Small intestine (tissue), 7 donors: ENCODE results near the gene GPX4. TPM values are rescaled to one million over a fixed set of nuclear protein-coding genes. Genes with fewer than 3 reads are reported as not detected.

Source experiments
- DNase-seq, 2 donors: peaks; one replicate each; pipeline versions ENCODE4 v3.0.0 to v3.0.0-alpha.2; 2013
- FAIRE-seq: peaks from 2 replicates; lab custom pipeline; 2012; peaks lifted over from hg19 to GRCh38; lab: Jason Lieb, UNC
- H3K27ac ChIP-seq, 3 donors: one replicate each; pipeline ENCODE4 v1.5.1; 2013; ENCODE audit warnings: low read length in 2 of 3, mild to moderate bottlenecking in 2 of 3, control low read depth in 1 of 3, inconsistent platforms in 1 of 3, low read depth in 1 of 3, moderate library complexity in 1 of 3
- H3K27me3 ChIP-seq, 3 donors: one replicate each; pipeline ENCODE4 v1.6.1; 2013; ENCODE audit warnings: low read length in 3 of 3, inconsistent platforms in 1 of 3; ENCODE audit not compliant: control insufficient read depth in 3 of 3, insufficient read depth in 3 of 3
- H3K36me3 ChIP-seq, 3 donors: one replicate each; pipeline ENCODE4 v1.6.1; 2013; ENCODE audit warnings: low read length in 3 of 3, inconsistent platforms in 1 of 3, low read depth in 1 of 3, mild to moderate bottlenecking in 1 of 3, moderate library complexity in 1 of 3; ENCODE audit not compliant: control insufficient read depth in 3 of 3, insufficient read depth in 2 of 3
- H3K4me1 ChIP-seq, 3 donors: one replicate each; pipeline ENCODE4 v1.6.1; 2013; ENCODE audit warnings: low read length in 2 of 3, inconsistent platforms in 1 of 3, low read depth in 1 of 3, mild to moderate bottlenecking in 1 of 3, moderate library complexity in 1 of 3; ENCODE audit not compliant: control insufficient read depth in 3 of 3, insufficient read depth in 2 of 3
- H3K4me3 ChIP-seq, 3 donors: one replicate each; pipeline ENCODE4 v1.5.1; 2013; ENCODE audit warnings: low read length in 3 of 3, control low read depth in 1 of 3, inconsistent platforms in 1 of 3, low read depth in 1 of 3, mild to moderate bottlenecking in 1 of 3, moderate library complexity in 1 of 3
- H3K9me3 ChIP-seq, 2 donors: one replicate each; pipeline ENCODE4 v1.6.1; 2013; ENCODE audit warnings: low read depth in 1 of 2, low read length in 1 of 2; ENCODE audit not compliant: control insufficient read depth in 2 of 2, insufficient read depth in 1 of 2
- WGBS, 3 donors: extraction: QIAGEN DNeasy Blood & Tissue Kit; methylation state at CpG; one replicate each; pipeline ENCODE4 v1.1.7; 2013; 5-methylcytosine and 5-hydroxymethylcytosine counted together
- polyA plus RNA-seq, 4 donors: library from polyadenylated mRNA; stranded (reverse) in 3 of 4; unstranded in 1 of 4; fragments of 200-250 nt in 3 of 4; fragments of 120-200 nt in 1 of 4; gene quantifications; one replicate each; pipeline versions ENCODE4 v1.2.1 to v1.2.3, GENCODE V29; 2013
- donor health status: healthy with polysubstance abuse.
- donor health status: control.
- donor health status: control.
- donor health status: Bipolar disorder and iron deficiency.
- donor health status: healthy.

Gene GPX4
- polyA plus RNA-seq, 4 donors = 335 to 1,298 (median 781) TPM

- no peak for DNase-seq
- Histone ChIP-seq H3K9me3 (peaks cover 0 to 4% of the 10 kb centered on the region in 2 donors), H3K27ac (no peak overlapping the region), H3K4me1 (peaks cover 0 to 4% (median 3%) of the 10 kb centered on the region in 3 donors), H3K4me3 (no peak overlapping the region), H3K36me3 (no peaks in the 10 kb centered on the region), H3K27me3 (peaks cover 5 to 61% (median 5%) of the 10 kb centered on the region in 3 donors)
- no peak for FAIRE-seq
- WGBS, 3 donors = 50 to 85% (median 55%) methylated on average over 11 of the region's 11 CpGs
Observed at GRCh38 chr19:1072371-1073015, 31.3 kb upstream of the GPX4 start.

- 61 to 85% (median 71%) methylated on average over 28 to 30 of the region's 30 CpGs for WGBS, 3 donors
- Histone ChIP-seq H3K4me1 (peaks cover 0 to 4% (median 3%) of the 10 kb centered on the region in 3 donors), H3K9me3 (peaks cover 0 to 4% of the 10 kb centered on the region in 2 donors), H3K36me3 (no peaks in the 10 kb centered on the region), H3K27me3 (peaks cover 3 to 53% (median 5%) of the 10 kb centered on the region in 3 donors), H3K27ac (no peak overlapping the region), H3K4me3 (no peak overlapping the region)
- FAIRE-seq (no peak), DNase-seq (no peak)
Observed at GRCh38 chr19:1073063-1073955, 30.5 kb upstream of the GPX4 start.

GRCh38 chr19:1073956-1074517 is 29.8 kb upstream of the GPX4 start:
- peak overlapping the region in 1 of 3 donors; percentile 56 for H3K27ac ChIP-seq
- H3K9me3 ChIP-seq = peaks cover 0 to 4% of the 10 kb centered on the region in 2 donors
- peaks cover 0 to 4% (median 3%) of the 10 kb centered on the region in 3 donors for H3K4me1 ChIP-seq
- H3K4me3 ChIP-seq = no peak overlapping the region
- H3K36me3 ChIP-seq = no peaks in the 10 kb centered on the region
- H3K27me3 ChIP-seq = peaks cover 3 to 46% (median 5%) of the 10 kb centered on the region in 3 donors
- DNase-seq (no peak), FAIRE-seq (no peak)
- 61 to 73% (median 69%) methylated on average over 21 to 28 of the region's 28 CpGs for WGBS, 3 donors

GRCh38 chr19:1074544-1075283 is 29.1 kb upstream of the GPX4 start:
- DNase-seq = peak in 1 of 2 donors; percentile 85
- Histone ChIP-seq H3K4me1 (peaks cover 0 to 4% (median 3%) of the 10 kb centered on the region in 3 donors), H3K9me3 (peaks cover 0 to 4% of the 10 kb centered on the region in 2 donors), H3K27me3 (peaks cover 3 to 39% (median 5%) of the 10 kb centered on the region in 3 donors), H3K4me3 (peak overlapping the region in 2 of 3 donors; percentile 19 to 29), H3K27ac (peak overlapping the region in 1 of 3 donors; percentile 56), H3K36me3 (no peaks in the 10 kb centered on the region)
- FAIRE-seq = no peak
- WGBS, 3 donors = 4 to 35% (median 9%) methylated on average over 32 to 54 of the region's 54 CpGs

- H3K27me3 ChIP-seq = peaks cover 0 to 26% (median 5%) of the 10 kb centered on the region in 3 donors
- no peak overlapping the region for H3K4me3 ChIP-seq
- no peak for DNase-seq
- FAIRE-seq = no peak
- H3K27ac ChIP-seq = peak overlapping the region in 2 of 3 donors; percentile 56 to 67
- peaks cover 0 to 8% of the 10 kb centered on the region in 2 donors for H3K9me3 ChIP-seq
- WGBS, 3 donors = 64 to 69% (median 68%) methylated on average over 4 of the region's 4 CpGs
- H3K4me1 ChIP-seq = peaks cover 0 to 4% (median 3%) of the 10 kb centered on the region in 3 donors
- no peaks in the 10 kb centered on the region for H3K36me3 ChIP-seq
Observed at GRCh38 chr19:1076046-1076386, 27.8 kb upstream of the GPX4 start.

- H3K4me1 ChIP-seq = peaks cover 0 to 8% (median 4%) of the 10 kb centered on the region in 3 donors
- FAIRE-seq (no peak), DNase-seq (peak in 1 of 2 donors; percentile 90)
- H3K27me3 ChIP-seq = peaks cover 0 to 19% (median 0%) of the 10 kb centered on the region in 3 donors
- peaks cover 0 to 3% (median 0%) of the 10 kb centered on the region in 3 donors for H3K36me3 ChIP-seq
- H3K4me3 ChIP-seq = peak overlapping the region in 2 of 3 donors; percentile 19 to 35
- H3K27ac ChIP-seq = peak overlapping the region in 1 of 3 donors; percentile 60
- peaks cover 0 to 10% of the 10 kb centered on the region in 2 donors for H3K9me3 ChIP-seq
- 5 to 29% (median 11%) methylated on average over 16 of the region's 16 CpGs for WGBS, 3 donors
Observed at GRCh38 chr19:1076951-1077350, 26.8 kb upstream of the GPX4 start.

GRCh38 chr19:1079566-1080111 is 24.2 kb upstream of the GPX4 start:
- WGBS, 3 donors = 81 to 89% (median 87%) methylated on average over 35 to 45 of the region's 45 CpGs
- DNase-seq = no peak
- peaks cover 0 to 23% (median 8%) of the 10 kb centered on the region in 3 donors for H3K4me1 ChIP-seq

More at GRCh38 chr19:1079566-1080111, 24.2 kb upstream of the GPX4 start:
- Histone ChIP-seq H3K4me3 (no peak overlapping the region), H3K36me3 (peaks cover 3 to 14% (median 4%) of the 10 kb centered on the region in 3 donors), H3K27ac (no peak overlapping the region), H3K9me3 (peaks cover 0 to 6% of the 10 kb centered on the region in 2 donors), H3K27me3 (peaks cover 0 to 6% (median 0%) of the 10 kb centered on the region in 3 donors)
- no peak for FAIRE-seq
